ENCODE results near the gene PCYOX1L.

- TF ChIP-seq POLR2AphosphoS5 (IDR thresholded peaks at IDR 0.05; ENCODE audit: low read depth, low read length) (no peak), CTCF (IDR thresholded peaks at IDR 0.05) (no peak), SIN3A (IDR thresholded peaks at IDR 0.05; ENCODE audit: borderline replicate concordance, insufficient read depth, low read depth, low read length) (no peak), TCF7L2 (IDR thresholded peaks at IDR 0.05; ENCODE audit: low read depth, low read length) (no peak)
- TF ChIP-seq, protein P1, sequence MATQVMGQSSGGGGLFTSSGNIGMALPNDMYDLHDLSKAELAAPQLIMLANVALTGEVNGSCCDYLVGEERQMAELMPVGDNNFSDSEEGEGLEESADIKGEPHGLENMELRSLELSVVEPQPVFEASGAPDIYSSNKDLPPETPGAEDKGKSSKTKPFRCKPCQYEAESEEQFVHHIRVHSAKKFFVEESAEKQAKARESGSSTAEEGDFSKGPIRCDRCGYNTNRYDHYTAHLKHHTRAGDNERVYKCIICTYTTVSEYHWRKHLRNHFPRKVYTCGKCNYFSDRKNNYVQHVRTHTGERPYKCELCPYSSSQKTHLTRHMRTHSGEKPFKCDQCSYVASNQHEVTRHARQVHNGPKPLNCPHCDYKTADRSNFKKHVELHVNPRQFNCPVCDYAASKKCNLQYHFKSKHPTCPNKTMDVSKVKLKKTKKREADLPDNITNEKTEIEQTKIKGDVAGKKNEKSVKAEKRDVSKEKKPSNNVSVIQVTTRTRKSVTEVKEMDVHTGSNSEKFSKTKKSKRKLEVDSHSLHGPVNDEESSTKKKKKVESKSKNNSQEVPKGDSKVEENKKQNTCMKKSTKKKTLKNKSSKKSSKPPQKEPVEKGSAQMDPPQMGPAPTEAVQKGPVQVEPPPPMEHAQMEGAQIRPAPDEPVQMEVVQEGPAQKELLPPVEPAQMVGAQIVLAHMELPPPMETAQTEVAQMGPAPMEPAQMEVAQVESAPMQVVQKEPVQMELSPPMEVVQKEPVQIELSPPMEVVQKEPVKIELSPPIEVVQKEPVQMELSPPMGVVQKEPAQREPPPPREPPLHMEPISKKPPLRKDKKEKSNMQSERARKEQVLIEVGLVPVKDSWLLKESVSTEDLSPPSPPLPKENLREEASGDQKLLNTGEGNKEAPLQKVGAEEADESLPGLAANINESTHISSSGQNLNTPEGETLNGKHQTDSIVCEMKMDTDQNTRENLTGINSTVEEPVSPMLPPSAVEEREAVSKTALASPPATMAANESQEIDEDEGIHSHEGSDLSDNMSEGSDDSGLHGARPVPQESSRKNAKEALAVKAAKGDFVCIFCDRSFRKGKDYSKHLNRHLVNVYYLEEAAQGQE (IDR thresholded peaks at IDR 0.05; ENCODE audit: insufficient read depth in 1 of 2, low read depth in 2 of 2, low read length in 1 of 2) = no peak
These were observed 55.8 kb downstream of the PCYOX1L start for GRCh38 chr5:149413477-149414210.
